ENCODE measurements around the gene DYNC1H1.

DYNC1H1 gene

DNA sequence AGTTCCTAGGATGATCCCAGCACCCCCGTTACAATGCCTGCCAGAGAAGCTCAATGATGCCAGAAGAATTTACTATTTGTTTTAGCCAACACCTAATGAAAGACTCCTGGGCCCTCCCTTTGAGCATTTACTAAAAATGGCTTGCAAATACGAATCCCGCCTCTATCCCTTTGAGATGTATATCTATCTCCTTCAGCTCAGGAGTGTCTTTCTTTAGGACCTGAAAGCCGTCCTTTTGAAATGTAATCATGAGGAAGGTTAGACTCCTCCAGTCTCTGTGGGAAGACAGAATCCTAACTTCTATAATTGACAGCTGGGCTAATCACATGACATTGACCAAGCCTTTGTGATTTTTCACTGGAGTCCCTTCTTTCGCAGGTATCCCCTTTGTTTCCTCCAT, 19.2 kb upstream of the DYNC1H1 start:
- no peak for DNase-seq

DNA sequence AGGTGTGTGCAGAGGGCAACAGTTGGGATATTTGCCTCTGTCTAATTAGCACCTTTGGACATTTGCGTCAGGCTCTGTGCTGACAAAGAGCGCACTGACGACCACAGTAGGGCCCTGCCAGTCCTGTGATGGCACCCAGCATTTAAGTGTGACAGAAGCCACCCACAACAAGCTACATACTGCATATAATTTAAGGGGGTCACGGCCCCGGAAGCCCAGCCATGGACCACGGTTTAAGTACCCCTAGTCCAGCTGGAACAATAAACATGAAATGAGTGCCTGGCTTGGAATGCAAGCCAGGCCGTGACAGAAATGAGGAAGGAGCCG, 16.8 kb upstream of the DYNC1H1 start:
- no peak for DNase-seq

DNA sequence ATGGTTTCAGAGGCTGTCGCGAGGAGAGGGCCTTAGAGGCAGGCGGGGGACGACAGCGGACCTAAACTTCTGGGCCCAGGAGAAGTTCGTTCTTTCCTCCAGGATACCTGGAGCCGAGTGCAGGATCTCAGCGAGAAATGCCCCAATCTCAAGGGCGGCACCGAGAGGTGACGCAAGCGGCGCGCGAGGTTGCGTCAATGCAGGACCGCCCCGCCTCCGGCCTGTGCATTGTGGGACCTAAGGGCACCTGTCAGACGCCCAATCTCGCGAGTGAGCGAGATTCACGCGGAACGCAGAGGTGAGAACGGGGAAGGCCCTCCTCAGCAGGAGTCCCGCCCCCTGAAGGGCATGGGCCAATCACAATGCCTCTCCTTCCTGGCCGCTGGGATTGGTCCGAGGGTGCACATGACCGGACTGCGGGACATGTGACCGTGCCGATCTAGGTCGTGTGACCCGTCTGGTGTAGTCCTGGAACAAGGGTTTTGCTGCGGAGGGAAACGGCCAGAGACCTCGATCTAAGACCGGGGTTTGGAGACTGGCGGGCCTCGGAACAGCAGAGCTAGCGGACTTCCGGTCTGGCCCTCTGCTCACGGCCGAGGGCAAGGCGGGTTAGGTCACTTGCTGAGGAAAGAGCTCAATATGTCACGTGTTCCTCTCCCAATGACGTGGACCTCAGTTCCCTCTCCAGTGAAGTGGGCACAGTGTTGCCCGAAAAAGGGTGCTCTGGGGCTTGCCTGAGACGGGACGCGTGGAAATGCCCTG, 16.3 kb upstream of the DYNC1H1 start:
- DNase-seq: peak; percentile 100

DNA sequence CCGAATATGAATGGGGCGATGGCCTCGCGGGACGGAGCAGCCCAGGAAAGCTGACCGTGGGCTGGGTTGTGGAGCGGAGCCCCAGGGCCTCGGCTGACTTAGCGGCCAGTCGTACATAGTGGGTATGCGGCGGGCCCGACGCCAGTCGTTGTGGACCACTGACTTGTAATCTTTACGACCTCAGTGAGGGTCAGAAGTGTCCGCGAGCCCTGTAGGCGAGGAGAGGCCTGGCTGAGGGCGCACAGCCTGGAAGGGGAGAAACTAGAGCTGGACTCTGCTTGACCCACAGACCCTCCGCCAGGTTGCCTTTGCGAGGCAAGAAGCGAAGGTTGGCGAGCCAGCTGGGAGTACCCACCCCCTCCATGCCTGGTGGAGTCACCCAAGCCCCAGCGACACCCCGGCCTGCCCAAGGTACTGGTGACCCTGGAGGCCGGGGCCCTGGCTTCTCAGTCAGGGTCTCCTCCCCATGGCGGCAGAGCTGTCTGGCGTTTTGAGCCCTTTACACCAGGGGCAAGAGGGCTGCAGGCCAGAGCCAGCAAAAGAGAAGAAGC, 15.6 kb upstream of the DYNC1H1 start:
- DNase-seq: no peak

DNA sequence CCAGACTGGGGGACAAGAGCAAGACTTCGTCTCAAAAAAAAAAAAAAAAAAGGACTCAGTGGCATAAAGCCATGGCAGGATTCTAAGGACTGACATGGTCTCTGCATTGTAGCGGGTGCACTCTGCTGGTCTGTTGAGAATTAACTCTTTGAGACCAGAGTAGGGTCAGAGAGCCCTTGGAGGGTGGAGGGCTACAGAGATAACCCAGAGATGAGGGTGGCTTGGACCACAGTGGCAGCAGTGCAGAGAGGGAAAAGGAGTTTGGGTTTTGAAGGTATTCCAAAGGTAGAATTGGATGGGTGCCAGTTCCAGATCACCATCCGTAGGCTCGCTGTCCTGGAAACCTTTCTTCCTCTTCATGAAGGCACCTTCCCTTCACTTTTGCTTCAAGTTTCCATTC, 14.3 kb upstream of the DYNC1H1 start:
- no peak for DNase-seq

DNA sequence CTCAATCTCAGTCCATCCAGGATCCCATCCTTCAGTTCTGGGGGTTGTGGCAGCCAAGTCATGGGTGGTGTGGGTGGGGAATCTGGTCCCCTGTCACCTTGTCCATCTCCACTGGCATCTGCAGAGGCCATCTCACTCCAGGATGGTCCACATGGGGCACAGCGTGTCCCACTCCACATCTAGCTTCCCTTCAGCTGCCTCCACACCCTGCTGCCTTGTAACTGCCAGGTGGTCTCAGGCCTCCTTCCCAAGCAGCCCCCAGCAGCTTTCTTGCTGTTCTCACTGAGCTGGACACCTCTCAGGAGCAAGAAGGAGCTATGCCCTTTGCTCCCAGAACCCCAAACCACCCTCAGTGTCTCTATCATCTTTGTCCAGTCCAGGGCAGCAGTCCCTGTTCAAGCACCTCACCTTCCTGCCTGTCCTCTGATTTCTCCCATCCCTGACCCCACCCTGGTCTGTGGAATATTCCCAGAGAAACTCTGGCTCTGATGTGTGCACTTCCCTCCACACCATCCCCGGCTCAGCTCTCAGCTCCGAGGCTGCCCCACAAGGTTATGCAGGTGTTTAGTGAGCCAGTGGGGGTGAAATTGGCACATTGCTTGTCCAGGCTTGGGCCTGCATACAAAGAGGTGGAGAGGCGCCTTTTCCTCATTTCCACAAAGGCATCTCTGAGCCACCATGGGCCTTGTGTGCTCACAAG, 13.7 kb upstream of the DYNC1H1 start:
- no peak for DNase-seq

DNA sequence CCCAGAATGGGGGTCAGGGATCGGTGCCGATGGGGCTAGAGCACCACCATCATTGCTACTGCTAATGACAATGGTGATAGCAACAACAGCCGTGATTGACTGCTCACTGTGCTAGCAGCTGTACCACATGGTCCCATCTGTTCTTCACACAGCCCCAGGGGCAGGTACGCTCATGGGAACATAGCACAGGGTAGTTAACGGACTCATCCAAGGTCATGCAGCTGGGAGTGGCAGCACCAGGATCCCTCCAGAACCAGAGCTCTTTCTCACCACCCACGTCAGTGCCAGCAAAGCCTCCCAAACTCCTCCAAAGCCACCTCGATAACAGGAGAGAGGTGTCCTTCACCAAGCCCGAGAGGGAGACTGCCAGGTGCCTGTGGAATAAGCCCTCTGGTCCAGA, 11.2 kb upstream of the DYNC1H1 start:
- no peak for DNase-seq

DNA sequence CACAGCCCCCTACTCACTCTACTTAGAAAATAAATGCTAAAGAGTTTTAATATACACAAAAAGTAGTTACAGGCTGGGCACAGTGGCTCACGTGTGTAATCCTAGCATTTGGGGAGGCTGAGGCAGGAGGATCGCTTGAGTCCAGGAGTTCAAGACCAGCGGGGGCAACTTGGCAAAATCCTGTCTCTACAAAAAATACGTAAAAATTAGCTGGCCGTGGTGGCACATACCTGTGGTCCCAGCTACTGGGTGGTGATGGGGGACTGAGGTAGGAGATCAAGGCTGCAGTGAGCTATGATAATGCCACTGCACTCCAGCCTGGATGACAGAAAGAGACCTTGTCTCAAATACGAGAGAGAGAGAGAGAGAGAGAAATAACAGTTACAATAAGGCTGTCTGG, 9.9 kb upstream of the DYNC1H1 start:
- no peak for DNase-seq

DNA sequence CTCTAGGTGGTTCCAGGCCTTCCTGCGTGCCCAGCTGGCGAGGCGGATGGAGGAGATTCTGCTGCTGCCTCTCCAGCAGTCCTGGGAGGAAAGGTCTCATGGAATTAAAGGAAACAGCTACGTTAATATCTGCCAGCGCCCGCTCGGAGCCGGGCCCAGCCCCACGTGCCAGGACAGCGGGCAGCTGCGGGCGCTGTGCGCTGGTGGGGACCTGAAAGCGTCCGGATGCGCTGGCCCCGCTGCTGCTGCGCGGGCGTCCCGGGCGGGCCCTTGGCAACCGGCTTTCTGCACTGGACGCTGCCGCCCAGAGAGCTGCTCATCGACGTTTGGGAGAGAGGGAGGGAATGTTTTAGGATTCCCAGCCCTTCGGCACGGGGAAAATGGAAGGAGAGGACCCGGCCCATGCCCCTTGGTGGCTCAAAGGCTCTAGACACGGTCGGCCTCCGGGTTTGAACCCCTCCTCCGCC, 8.6 kb upstream of the DYNC1H1 start:
- no peak for DNase-seq

DNA sequence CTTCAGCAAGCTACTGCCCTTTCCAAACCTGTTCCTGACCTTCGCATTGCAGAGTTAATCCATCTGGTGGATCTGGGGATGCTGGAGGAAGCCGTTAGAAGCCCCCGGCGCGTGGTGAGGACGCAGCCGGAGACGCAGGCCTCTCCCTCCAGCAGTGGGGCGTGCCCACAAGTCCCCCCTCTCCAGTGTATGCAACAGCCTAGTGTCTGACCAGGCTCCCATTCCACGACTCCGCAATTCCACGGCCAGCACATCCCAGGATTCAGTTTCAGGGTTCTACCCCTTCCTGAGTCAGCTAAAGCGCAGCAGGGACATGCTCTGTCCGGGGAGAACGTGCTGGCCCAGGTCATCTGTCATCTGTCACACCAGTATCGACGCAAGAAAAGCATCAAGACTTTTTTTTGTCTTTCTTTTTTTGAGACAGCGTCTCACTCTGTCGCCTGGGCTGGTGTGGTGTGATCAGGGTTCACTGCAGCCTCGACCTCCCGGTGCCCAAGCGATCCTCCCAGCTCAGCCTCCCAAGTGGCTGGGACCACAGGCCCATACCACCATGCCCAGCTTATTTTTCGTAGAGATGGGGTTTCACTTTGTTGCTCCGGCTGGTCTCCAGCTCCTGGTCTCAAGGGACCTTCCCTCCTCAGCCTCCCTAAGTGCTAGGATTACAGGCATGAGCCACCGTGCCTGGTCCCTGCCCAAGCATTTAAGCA, 8.0 kb upstream of the DYNC1H1 start:
- DNase-seq: no peak

DNA sequence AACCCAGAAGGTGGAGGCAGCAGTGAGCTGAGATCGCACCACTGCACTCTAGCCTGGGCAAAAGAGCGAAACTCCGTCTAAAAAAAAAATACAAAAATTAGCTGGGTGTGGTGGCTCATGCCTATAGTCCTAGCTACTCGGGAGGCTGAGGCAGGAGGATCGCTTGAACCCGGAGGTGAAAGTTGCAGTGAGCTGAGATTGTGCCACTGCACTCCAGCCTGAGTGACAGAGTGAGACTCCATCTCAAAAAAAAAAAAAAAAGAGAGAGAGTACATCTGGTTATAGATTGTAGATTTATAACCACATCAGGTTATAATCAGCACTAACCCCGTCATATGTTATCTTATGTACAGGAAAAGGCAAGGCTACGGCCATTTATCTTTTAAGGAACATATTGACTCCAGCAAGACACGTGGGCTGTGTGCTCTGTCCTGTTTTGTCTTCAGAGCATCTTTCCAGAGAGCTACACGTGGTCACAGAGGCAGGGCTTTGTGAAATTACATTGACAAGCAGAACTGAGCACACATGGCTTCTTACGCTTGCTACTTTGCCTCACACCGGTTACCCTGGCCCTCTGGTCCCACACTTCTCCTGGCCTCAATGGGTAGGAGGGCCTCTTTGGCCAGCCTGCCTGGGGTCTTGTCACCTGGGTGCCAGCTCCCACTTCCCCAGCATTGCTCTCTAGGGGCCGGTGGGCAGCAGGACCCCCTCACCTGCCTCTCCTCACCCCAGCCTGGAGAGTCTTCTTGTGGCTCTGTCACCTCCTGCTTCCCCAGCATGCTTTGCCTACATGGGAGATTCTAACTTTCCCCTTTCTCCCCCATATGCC, 6.8 kb upstream of the DYNC1H1 start:
- DNase-seq: no peak

DNA sequence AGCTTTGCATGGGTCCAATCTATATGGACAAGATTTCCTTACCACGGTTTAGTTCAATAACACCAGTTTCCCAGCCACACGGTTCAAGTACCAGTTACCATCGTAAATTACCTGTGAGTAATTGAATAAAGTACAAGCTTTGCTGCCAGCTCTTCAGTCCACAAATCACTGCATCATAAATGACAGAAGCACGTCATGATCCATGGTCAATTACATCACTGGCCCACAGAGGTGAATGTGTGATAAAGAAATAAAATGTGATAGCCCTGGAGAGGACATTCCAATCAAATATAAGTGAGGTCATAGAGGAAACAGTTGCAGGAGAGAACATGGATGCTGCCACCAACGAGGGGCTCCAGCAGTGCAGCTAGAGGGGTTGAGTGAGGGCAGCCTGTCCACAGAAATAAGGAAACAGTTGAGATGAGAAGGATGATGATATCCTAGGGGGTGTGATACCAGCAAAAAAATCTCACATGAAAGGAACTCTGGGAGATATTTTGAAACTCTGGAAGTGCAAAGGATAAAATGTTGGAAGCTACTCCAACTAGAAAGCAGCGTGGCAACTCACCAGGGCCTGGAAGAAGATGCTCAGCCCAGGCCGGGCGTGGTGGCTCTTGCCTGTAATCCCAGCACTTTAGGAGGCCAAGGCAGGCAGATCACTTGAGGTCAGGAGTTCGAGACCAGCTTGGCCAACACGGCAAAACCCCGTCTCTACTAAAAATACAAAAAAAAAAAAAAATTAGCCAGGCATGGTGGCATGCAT, 5.8 kb upstream of the DYNC1H1 start:
- no peak for DNase-seq

DNA sequence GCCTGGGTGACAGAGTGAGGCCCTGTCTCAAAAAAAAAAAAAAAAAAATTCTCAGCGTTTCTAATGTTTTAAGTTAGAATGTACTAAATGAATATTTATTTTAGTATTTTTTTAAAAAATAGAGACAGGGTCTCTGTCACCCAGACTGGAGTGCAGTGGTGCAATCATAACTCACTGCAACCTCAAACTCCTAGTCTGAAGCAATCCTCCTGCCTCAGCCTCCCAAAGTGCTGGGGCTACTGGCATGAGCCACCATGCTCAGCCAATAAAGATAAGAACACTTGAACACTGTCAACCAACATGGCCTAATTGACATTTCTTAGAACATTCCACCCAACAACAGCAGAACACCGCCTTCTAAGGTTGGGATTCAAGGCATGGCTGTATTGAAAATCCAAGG, 5.1 kb upstream of the DYNC1H1 start:
- DNase-seq: no peak

DNA sequence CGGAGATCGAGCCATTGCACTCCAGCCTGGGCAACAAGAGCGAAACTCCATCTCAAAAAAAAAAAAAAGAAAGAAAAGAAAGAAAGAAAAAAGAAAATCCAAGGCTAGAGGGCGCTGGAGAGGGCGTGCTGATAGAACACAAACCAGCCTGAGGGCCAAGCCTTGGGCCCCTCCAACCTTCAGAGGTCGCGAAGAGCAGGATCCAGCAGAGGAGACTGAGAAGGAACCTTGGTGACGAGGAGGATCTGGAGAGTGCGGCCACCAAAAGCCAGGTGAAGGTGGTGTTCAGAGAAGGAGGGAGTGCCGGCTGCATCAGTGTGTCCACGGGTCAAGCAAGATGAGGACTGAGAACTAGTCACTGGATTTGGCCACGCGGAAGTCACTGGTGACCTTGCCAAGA, 4.1 kb upstream of the DYNC1H1 start:
- DNase-seq: no peak

DNA sequence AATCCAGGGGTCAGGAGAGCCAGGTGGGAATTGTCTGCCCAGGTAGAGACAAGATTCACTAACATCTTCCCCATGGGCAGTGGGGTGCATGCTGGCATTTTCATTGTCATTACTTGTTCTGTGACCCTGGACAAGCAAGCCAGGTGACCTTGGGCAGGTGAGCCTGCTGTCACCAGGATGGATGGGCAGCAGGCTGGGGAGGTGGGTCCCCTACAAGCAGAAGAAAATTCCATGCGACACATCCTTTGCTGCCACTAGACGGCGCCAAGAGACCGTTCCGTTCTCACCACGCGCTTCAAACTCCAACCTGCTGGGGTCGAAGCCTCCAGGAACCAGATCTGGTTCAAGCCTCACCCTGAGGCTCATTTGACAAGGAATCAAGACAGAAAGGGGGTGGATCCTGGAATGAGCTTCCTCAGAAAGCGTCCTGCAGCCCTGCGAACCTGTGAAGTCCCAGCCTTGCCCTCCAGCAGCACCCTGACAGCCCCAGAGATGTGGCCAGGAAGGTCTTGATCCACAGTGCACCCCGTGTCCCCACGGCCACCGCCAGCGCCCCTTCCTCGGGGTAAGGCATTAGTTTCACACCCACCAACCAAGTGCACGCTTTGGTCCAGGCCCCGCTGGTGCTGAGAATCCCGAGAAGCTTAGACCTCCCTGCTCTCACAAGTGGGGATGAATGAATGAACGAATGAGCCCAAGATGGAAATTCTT, 3.2 kb upstream of the DYNC1H1 start:
- DNase-seq: peak; percentile 77

DNA sequence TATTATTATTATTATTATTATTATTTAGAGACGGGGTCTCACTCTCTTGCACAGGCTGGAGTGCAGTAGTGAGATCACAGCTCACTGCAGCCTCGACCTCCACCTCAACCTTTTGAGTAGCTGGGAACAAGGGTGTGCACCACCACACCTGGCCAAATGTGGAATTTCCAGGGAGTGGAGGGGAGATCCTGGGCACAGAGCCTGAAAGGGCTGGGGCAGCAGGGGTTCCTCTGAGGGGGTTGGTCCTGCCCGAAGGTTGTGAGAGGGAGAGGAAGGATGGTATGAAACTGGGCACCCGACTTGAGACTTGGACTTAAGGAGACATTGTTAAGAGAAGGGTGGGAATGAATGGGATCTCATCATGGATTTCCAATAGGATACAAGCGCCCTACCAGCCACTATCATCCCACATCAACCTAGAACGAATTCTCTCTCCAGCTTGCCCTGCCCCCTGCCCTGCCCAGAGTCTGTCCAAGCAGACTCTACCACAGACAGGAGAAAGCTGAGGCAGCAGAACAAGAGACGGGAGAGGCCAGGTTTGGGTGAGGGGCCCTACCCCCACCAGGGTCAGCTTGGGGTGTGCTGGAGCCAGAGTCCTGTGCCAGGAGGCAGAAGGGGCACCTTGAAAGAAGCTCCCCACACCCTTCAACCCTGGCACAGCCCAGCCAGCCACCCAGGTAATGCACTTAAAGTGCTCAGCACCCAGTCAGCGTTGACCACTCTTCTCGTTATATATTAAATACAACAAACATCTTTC, 2.4 kb upstream of the DYNC1H1 start:
- DNase-seq: no peak

DNA sequence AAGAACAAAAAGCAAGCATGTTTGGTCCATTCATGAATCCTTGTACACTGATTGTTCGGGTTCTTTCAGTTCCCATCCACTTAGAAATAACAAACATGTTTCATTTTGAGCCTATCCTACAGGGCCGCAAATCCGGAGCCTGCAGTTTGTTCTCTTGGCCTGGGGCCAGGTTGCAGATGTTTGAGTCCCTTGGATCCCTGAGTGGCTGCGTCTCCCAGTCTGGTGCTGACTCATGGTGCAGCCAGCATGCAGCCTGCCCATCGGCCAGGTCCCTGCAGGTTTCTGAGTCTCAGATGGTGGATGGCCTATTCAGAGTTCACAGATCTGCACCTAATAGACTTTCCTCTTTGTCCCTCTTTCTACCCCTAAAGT, 1.9 kb upstream of the DYNC1H1 start:
- DNase-seq: peak; percentile 92

DNA sequence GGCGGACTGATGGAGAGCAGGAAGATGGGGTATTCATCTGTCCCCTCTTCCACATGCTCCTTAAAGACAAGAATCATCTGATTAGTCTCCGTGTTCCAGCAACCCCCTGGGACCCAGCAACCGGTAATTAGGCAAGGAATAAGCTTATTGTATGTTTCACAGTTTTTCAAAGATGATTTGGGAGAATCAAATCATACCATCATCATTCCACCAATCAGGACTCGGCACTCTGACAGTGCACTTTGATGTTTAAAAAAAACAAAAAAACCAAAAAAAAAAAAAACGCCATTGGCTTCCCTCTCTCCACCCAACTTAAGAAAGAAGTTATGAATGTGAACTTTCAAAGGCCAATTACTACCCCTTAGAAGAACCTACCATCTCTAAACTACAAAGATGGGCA, 1.3 kb upstream of the DYNC1H1 start:
- no peak for DNase-seq

DNA sequence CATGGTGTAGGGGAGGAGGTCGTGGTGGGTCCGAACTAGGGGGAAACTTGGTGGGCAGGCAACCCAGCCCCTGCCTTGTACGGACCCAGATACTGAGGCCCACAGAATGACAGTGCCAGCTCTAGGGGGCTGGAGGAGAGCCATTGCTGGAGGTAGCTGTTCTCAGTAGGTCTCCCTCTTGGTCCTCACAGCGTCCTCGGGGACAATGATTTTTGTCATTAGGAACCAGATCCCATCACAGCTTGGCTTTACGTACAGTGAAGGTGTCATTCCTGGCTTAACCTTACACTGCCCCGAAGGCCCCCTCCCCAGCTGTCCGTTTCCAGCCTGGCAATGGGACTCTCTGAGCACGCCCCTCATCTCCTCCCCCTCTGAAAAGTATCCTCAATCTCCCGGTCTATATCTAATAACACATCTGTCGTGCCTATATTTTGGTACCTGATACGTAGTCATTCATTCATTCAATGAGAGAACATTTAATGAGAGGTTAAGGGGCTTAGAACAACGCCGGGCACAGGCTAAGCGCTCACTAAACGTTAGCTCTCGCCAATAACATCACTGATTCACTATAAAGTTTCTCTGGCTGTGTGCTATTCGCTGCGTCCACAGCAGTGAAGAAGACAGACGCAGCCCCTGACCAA, 597 bp upstream of the DYNC1H1 start:
- no peak for DNase-seq

DNA sequence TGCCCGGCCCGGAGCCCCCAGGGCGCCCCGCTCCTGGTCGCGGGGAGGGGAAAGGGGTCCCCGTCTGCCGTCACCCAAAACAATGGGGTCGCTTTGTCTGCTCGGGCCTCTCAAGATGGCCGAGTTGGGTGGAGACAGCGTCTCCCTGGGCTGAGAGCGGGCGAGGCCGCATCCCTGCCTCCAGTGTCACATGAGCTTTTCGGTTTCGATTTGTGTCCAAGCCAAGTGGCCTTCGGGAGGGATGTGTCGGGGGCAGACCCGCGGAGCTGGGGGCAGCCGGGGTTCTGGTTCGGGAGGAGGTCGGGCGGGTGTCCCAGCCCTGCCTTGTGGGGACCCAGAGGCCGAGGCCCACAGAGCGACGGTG, 790 bp downstream of the DYNC1H1 start:
- DNase-seq: peak; percentile 44

Data from fibroblast of upper back skin (primary cell).